Activated B cell treated with CpG ODN at 0.5 μM for 24 hours (primary cell): Measurements from ENCODE around the gene PNKD. TPM values are rescaled to one million over a fixed set of nuclear protein-coding genes. Genes with fewer than 3 reads are reported as not detected.

ENCODE experiments used
- ATAC-seq: fragments of 200-7000 bp; cut with Tn5 transposase; one replicate; pipeline ENCODE4 v1.10.0; 2021; ENCODE audit warnings: low read depth, mild to moderate bottlenecking, moderate library complexity
- CTCF ChIA-PET: fragments of 350-600 bp; sonication (Branson Sonifier 250); formaldehyde crosslinking; loops from one replicate; lab custom pipeline; 2021; ENCODE audit warnings: antibody characterized with exemption; lab: Charles Lee
- POLR2A ChIA-PET: fragments of 350-600 bp; sonication (Branson Sonifier 250); formaldehyde crosslinking; loops from one replicate; lab custom pipeline; 2021; ENCODE audit warnings: antibody characterized with exemption; lab: Charles Lee
- DNase-seq: peaks from one replicate; pipeline ENCODE4 v3.0.0; 2022
- H3K27ac Mint-ChIP-seq: one replicate; pipeline ENCODE4 v1.8.0; 2020; ENCODE audit warnings: mixed read lengths
- H3K27me3 Mint-ChIP-seq: one replicate; pipeline ENCODE4 v1.8.0; 2021; ENCODE audit warnings: mixed read lengths
- H3K36me3 Mint-ChIP-seq: one replicate; pipeline ENCODE4 v1.8.0; 2021; ENCODE audit warnings: low read depth, mixed read lengths
- H3K4me1 Mint-ChIP-seq: one replicate; pipeline ENCODE4 v1.8.0; 2021; ENCODE audit warnings: mixed read lengths
- H3K4me3 Mint-ChIP-seq: one replicate; pipeline ENCODE4 v1.8.0; 2020; ENCODE audit warnings: mild to moderate bottlenecking, mixed read lengths
- H3K9me3 Mint-ChIP-seq: one replicate; pipeline ENCODE4 v1.8.0; 2020; ENCODE audit warnings: mixed read lengths
- intact Hi-C: fragments of 100-400 bp; cut with micrococcal nuclease; formaldehyde crosslinking; loops from one replicate; pipeline ENCODE4 v1.15.1; 2024
- total RNA-seq: library from RNA; stranded (reverse); gene quantifications from 2 replicates; pipeline ENCODE4 v1.2.3, GENCODE V29; 2022
- TF ChIP-seq, protein P1 (sequence below): fragments of 200-600 bp; IDR thresholded peaks from one replicate; pipeline ENCODE4 v1.8.0; 2022; ENCODE audit warnings: antibody characterized with exemption, mild to moderate bottlenecking

The PNKD gene
- total RNA-seq, 1 donor from 2014 or later = 21.0 TPM

DNA sequence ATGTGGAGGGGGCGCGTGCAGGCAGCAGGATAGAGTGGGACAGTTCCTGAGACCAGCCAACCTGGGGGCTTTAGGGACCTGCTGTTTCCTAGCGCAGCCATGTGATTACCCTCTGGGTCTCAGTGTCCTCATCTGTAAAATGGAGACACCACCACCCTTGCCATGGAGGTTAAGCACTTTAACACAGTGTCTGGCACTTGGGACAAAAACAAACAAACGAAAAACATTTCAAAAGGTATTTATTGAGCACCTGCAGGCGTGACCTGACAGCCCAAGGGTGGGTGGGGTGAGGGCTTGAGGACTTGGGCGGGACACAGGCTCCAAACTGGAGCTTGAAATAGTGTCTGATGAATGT is 124.7 kb downstream of the PNKD start:
- no peaks in the 10 kb centered on the region for H3K27me3 Mint-ChIP-seq
- no peak for DNase-seq
- H3K27ac Mint-ChIP-seq = no peak overlapping the region
- ChIA-PET POLR2A (interaction anchor here (0.5 to 1.9 kb wide), 3 partner anchors 9 to 138 kb away, joined by 4 to 8 read pairs (median 4); no protein-coding TSS in a partner anchor), CTCF (interaction anchor here (1.5 to 2.6 kb wide), 4 partner anchors 39 to 122 kb away, joined by 6 to 20 read pairs (median 10); partner anchors contain the start of genes CATIP and TMBIM1)
- H3K36me3 Mint-ChIP-seq = peaks cover 2% of the 10 kb centered on the region
- no peak for ATAC-seq
- intact Hi-C loops = loop anchor here (5.0 kb wide), 3 partner anchors 228 to 782 kb away; partner anchors contain the start of genes CNPPD1, CXCR1 and RETREG2
- peaks cover 48% of the 10 kb centered on the region for H3K4me1 Mint-ChIP-seq
- TF ChIP-seq, protein P1, sequence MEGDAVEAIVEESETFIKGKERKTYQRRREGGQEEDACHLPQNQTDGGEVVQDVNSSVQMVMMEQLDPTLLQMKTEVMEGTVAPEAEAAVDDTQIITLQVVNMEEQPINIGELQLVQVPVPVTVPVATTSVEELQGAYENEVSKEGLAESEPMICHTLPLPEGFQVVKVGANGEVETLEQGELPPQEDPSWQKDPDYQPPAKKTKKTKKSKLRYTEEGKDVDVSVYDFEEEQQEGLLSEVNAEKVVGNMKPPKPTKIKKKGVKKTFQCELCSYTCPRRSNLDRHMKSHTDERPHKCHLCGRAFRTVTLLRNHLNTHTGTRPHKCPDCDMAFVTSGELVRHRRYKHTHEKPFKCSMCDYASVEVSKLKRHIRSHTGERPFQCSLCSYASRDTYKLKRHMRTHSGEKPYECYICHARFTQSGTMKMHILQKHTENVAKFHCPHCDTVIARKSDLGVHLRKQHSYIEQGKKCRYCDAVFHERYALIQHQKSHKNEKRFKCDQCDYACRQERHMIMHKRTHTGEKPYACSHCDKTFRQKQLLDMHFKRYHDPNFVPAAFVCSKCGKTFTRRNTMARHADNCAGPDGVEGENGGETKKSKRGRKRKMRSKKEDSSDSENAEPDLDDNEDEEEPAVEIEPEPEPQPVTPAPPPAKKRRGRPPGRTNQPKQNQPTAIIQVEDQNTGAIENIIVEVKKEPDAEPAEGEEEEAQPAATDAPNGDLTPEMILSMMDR = no peak
- H3K4me3 Mint-ChIP-seq = no peak overlapping the region
- H3K9me3 Mint-ChIP-seq = no peaks in the 10 kb centered on the region

- TF ChIP-seq, protein P1 = no peak
- no peaks in the 10 kb centered on the region for H3K9me3 Mint-ChIP-seq
- peak overlapping the region; percentile 92 for H3K4me3 Mint-ChIP-seq
- H3K27me3 Mint-ChIP-seq = no peaks in the 10 kb centered on the region
- H3K27ac Mint-ChIP-seq = peak overlapping the region; percentile 96
- intact Hi-C loops = loop anchor here (5.0 kb wide), 3 partner anchors 228 to 782 kb away; partner anchors contain the start of genes CNPPD1, CXCR1 and RETREG2
- ATAC-seq = no peak
- H3K36me3 Mint-ChIP-seq = peaks cover 2% of the 10 kb centered on the region
- ChIA-PET POLR2A (interaction anchor here (0.5 to 2.8 kb wide), 12 partner anchors 9 to 264 kb away, joined by 3 to 16 read pairs (median 5); partner anchors contain the start of genes BCS1L, SLC11A1, TMBIM1 and ZNF142), CTCF (interaction anchor here (1.5 to 2.6 kb wide), 5 partner anchors 39 to 123 kb away, joined by 6 to 20 read pairs (median 11); partner anchors contain the start of genes CATIP and TMBIM1)
- no peak for DNase-seq
- H3K4me1 Mint-ChIP-seq = peaks cover 48% of the 10 kb centered on the region
Measured at GRCh38 chr2:218395456-218395825, 125.1 kb downstream of the PNKD start.

DNA sequence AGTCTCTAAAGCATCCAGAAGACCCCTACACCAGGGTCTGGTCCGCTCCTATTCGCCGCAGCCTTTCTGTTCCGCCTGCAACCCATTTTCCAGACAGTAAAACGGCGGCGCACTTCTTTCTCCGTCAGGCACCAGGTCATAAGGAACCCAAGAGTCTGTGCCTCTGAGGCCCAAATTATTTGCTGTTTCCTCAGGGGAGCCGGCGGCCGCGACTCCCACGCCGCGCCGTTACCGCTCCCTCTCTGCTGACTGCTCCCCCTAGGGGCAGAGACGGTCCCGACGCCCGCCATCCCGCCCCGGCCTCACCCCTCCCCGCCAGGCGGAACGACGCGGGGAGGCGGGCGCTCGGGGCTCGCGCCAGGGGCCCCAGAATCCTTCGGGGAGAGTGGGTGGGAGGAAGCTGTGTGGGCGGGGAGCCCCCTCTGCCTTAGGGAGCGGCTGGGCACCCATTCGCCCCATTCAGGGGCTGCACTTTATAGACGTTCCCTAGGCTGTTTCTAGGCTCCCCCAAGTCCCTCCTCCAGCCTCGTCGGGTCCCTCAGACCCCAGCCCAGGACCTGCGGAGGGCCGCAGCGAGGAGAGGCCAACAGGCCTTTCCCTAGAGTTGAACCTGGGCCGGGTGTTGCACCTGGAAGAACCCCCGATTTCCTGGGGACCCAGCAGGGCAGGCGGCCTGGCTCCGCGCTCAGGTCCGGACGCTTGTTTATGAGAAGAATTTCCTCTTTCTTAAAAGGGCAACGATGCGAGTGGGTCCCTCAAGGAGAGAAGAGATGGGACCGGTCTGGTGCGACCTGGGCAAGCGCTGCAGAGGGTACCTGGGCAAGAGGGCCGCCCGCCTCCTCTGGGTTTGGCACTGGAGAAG is 125.7 kb downstream of the PNKD start:
- intact Hi-C loops = loop anchor here (1.0 to 5.0 kb wide), 17 partner anchors 10 to 883 kb away; partner anchors contain the start of genes ARPC2, BCS1L, CATIP and CNOT9
- H3K4me1 Mint-ChIP-seq = peaks cover 51% of the 10 kb centered on the region
- TF ChIP-seq, protein P1 = peak; percentile 44
- CTCF ChIA-PET = interaction anchor here (0.6 to 2.6 kb wide), 12 partner anchors 26 to 502 kb away, joined by 3 to 20 read pairs (median 6); partner anchors contain the start of genes AAMP, CATIP, PNKD and TMBIM1
- no peaks in the 10 kb centered on the region for H3K9me3 Mint-ChIP-seq
- ATAC-seq (peak; percentile 70), DNase-seq (peak; percentile 88)
- peak overlapping the region; percentile 92 for H3K4me3 Mint-ChIP-seq
- POLR2A ChIA-PET = interaction anchor here (0.6 to 2.8 kb wide), 19 partner anchors 8 to 780 kb away, joined by 3 to 16 read pairs (median 4); partner anchors contain the start of genes AAMP, ARPC2, BCS1L and CNPPD1
- H3K27ac Mint-ChIP-seq = peak overlapping the region; percentile 96
- no peaks in the 10 kb centered on the region for H3K27me3 Mint-ChIP-seq
- H3K36me3 Mint-ChIP-seq = peaks cover 2% of the 10 kb centered on the region

Other genes with a start within 250 kb of the PNKD start
- 0.53 TPM in 1 of 2 replicates, not detected in the other for gene RUFY4, start 201.3 kb upstream of the PNKD start, total RNA-seq
- not detected in 2 replicates for gene CXCR2, start 144.5 kb upstream of the PNKD start, total RNA-seq
- not detected in 2 replicates for gene CXCR1, start 103.6 kb upstream of the PNKD start, total RNA-seq
- gene ARPC2, start 53.3 kb upstream of the PNKD start, total RNA-seq = 711 and 737 TPM in 2 replicates
- 0.67 and 0.81 TPM in 2 replicates for gene GPBAR1, start 9.5 kb upstream of the PNKD start, total RNA-seq
- 63.4 and 63.6 TPM in 2 replicates for gene AAMP, start 382 bp upstream of the PNKD start, total RNA-seq
- gene TMBIM1, start 22.0 kb downstream of the PNKD start, total RNA-seq = 40.7 and 45.0 TPM in 2 replicates
- gene CATIP, start 86.3 kb downstream of the PNKD start, total RNA-seq = not detected in 2 replicates
- gene SLC11A1, start 111.8 kb downstream of the PNKD start, total RNA-seq = 0.89 and 0.93 TPM in 2 replicates
- 107 and 118 TPM in 2 replicates for gene CTDSP1, start 129.3 kb downstream of the PNKD start, total RNA-seq
- gene VIL1, start 148.6 kb downstream of the PNKD start, total RNA-seq = 0.07 TPM in 1 of 2 replicates, not detected in the other